Fibroblast of villous mesenchyme (primary cell): ENCODE results near the gene AMPD2. TPM values are rescaled to one million over a fixed set of nuclear protein-coding genes. Genes with fewer than 3 reads are reported as not detected.
"Not testable (repeated sequence)": the region's sequence is repeated elsewhere in the genome, so short reads cannot be mapped to it uniquely, and the experiment has no call there.

Source experiments
- DNase-seq: peaks from one replicate; pipeline ENCODE4 v3.0.0-alpha.2; 2010; ENCODE audit warnings: low read depth
- H3K4me3 ChIP-seq: 2 replicates; pipeline ENCODE4 v1.5.1; 2011; ENCODE audit warnings: low read depth, mild to moderate bottlenecking, low read length
- total RNA-seq: library from RNA; depleted of rRNA; stranded (reverse); fragments of >200 nt; gene quantifications from 2 replicates; pipeline ENCODE4 v1.2.3, GENCODE V29; 2012
- TF ChIP-seq, protein P1 (sequence below): IDR thresholded peaks from 2 replicates; pipeline ENCODE4 v1.5.1; 2012; ENCODE audit warnings: low read depth, mild to moderate bottlenecking, low read length; ENCODE audit not compliant: insufficient read depth

AMPD2 gene
- total RNA-seq, 1 donor = 107 TPM

DNA sequence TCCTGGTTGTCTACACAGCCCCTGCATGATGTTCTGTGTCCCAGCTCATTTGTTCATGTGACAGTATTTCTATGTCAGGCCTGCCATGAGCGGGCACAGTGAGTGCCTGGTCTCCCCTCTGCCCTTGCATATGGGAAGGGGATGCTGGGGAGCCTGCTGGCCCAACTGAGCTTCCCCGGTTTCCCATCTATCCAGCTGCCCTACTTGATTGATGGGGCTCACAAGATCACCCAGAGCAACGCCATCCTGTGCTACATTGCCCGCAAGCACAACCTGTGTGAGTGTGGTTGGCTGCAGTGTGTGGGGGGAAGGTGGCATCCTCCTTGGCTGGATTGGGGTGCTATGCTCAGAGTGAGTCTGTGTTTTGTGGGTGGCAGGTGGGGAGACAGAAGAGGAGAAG is 37.8 kb downstream of the AMPD2 start:
- H3K4me3 ChIP-seq = no peak overlapping the region
- DNase-seq = no peak
- TF ChIP-seq, protein P1, sequence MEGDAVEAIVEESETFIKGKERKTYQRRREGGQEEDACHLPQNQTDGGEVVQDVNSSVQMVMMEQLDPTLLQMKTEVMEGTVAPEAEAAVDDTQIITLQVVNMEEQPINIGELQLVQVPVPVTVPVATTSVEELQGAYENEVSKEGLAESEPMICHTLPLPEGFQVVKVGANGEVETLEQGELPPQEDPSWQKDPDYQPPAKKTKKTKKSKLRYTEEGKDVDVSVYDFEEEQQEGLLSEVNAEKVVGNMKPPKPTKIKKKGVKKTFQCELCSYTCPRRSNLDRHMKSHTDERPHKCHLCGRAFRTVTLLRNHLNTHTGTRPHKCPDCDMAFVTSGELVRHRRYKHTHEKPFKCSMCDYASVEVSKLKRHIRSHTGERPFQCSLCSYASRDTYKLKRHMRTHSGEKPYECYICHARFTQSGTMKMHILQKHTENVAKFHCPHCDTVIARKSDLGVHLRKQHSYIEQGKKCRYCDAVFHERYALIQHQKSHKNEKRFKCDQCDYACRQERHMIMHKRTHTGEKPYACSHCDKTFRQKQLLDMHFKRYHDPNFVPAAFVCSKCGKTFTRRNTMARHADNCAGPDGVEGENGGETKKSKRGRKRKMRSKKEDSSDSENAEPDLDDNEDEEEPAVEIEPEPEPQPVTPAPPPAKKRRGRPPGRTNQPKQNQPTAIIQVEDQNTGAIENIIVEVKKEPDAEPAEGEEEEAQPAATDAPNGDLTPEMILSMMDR = no peak

DNA sequence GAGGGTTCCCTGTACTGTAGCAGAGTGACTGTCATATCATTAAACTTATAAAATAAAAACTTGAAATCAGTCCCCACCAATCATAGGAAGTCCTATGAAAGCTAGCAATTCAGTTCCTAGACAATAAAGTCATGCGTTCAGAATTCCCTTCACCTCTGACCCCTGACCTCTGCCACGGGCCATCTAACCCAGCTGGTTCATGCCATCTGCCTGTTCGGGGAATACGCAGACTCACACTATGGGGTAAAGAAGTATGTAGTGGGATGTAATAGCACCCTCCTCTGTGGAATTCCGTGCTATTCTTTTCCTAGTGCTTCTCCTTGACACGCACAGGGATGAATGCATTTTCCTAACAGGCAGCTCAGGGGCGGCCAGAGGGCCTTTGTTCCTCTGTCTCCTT is 38.3 kb downstream of the AMPD2 start:
- no peak overlapping the region for H3K4me3 ChIP-seq
- TF ChIP-seq, protein P1 = no peak
- no peak for DNase-seq

GRCh38 chr1:109658533-109659042 is 39.0 kb downstream of the AMPD2 start:
- TF ChIP-seq, protein P1 = no peak
- DNase-seq = no peak
- no peak overlapping the region for H3K4me3 ChIP-seq

DNA sequence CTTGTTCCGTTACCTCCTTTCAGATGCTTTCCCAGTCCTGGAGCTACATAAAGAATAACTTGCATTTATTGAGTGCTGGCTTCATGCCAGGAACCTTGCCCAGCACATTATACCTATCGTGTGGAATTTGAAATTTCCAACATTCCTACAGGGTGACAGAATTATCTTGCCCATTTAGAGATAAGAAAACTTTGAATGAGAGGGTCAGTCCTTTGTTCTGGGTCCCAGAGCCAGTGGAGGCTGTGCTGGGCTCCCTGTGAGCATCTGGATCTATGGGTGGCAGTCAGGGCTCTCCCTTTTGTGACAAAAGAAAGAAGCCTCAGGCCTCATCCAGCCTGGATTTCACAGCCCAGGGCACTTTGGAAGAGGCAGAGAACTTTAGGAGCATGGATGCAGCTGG is 39.5 kb downstream of the AMPD2 start:
- TF ChIP-seq, protein P1 = no peak
- no peak for DNase-seq
- H3K4me3 ChIP-seq = no peak overlapping the region

DNA sequence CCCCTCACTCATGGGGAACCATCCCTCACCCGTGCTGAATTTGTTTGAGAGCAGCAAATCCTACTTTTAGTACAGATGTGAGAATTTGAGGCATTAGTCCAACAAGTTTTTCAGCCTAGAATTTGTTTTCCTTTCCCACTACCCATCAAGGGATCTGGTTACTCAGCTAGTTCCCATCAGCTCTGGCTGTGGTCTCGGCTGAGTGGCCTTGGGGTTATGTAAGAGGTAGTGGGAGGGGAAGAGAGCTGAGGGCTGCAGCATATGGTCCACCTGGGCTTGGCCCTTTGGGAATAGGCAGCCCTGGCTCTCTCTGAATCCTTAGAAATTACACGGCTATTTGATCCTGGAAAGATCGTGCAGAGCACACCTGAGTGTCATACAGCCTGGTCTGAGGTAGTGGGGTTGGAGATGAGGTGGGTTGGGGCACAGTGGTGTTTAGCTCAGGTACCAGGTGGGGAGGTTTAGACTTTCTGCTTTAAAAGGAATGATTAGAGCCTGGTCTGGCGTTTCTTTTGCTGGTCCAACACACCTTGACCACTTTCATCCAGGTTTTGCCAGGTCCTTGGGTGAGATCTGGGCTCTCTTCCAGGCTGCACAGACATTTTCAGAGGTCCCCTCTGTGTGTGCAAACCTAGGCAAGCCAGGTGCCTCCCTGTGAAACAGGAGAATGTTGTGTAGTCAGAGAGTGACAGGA is 40.5 kb downstream of the AMPD2 start:
- TF ChIP-seq, protein P1 = no peak
- H3K4me3 ChIP-seq = no peak overlapping the region
- DNase-seq = no peak

- not testable (repeated sequence) for DNase-seq, H3K4me3 ChIP-seq
Measured at GRCh38 chr1:109660691-109661026, 41.0 kb downstream of the AMPD2 start.

DNA sequence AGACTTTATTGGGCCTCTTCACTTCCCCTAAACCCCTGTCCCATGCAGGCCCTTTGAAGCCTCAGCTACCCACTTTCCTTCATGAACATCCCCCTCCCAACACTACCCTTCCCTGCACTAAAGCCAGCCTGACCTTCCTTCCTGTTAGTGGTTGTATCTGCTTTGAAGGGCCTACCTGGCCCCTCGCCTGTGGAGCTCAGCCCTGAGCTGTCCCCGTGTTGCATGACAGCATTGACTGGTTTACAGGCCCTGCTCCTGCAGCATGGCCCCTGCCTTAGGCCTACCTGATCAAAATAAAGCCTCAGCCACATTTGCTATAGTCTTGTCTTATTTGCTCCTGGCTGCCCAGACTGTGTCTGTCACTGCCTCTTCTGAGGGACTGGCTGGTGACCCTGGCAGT is 41.8 kb downstream of the AMPD2 start:
- DNase-seq = no peak
- no peak overlapping the region for H3K4me3 ChIP-seq
- TF ChIP-seq, protein P1 = no peak
